GM12878 (cell line): ENCODE data around the gene PUDP.

Experiments used
- CHD2 ChIP-seq: IDR thresholded peaks from 2 replicates; pipeline ENCODE4 v1.6.1; 2011; ENCODE audit warnings: low read depth, low read length, improper control_type of control experiment, borderline replicate concordance
- CTCF ChIP-seq, 3 experiments: IDR thresholded peaks in 2 of 3; conservative IDR thresholded peaks in 1 of 3; 2 replicates each; pipeline ENCODE4 v1.5.1; 2011; ENCODE audit warnings: low read depth in 3 of 3, low read length in 3 of 3, mild to moderate bottlenecking in 3 of 3, control low read depth in 2 of 3, moderate library complexity in 2 of 3, inconsistent platforms in 1 of 3, mixed read lengths in 1 of 3; ENCODE audit not compliant: control insufficient read depth in 2 of 3, insufficient read depth in 1 of 3; ENCODE audit errors: extremely low read depth in 1 of 3
- FOXM1 ChIP-seq: IDR thresholded peaks from 2 replicates; pipeline ENCODE4 v1.6.1; 2012; ENCODE audit warnings: low read depth, mild to moderate bottlenecking, inconsistent platforms, low read length, moderate library complexity
- MAX ChIP-seq: IDR thresholded peaks from 2 replicates; pipeline ENCODE4 v1.6.1; 2012; ENCODE audit warnings: low read depth, low read length, improper control_type of control experiment
- MTA3 ChIP-seq: IDR thresholded peaks from 2 replicates; pipeline ENCODE4 v1.6.1; 2012; ENCODE audit warnings: low read length, inconsistent platforms, borderline replicate concordance
- MXI1 ChIP-seq: fragments of 150-350 bp; IDR thresholded peaks from 2 replicates; pipeline ENCODE4 v1.6.1; 2011; ENCODE audit warnings: low read depth, mild to moderate bottlenecking, inconsistent platforms, low read length, improper control_type of control experiment
- NR2C2 ChIP-seq: IDR thresholded peaks from 2 replicates; pipeline ENCODE4 v1.6.1; 2011; ENCODE audit warnings: borderline replicate concordance, low read depth; ENCODE audit not compliant: control insufficient read depth, insufficient read length
- PBX3 ChIP-seq: IDR thresholded peaks from 2 replicates; pipeline ENCODE4 v1.6.1; 2011; ENCODE audit warnings: mild to moderate bottlenecking, low read depth, low read length, moderate library complexity; ENCODE audit not compliant: insufficient replicate concordance
- POLR2A ChIP-seq: IDR thresholded peaks from 2 replicates; pipeline ENCODE4 v1.6.1; 2011; ENCODE audit warnings: low read depth, mild to moderate bottlenecking, low read length
- POLR2AphosphoS5 ChIP-seq: IDR thresholded peaks from 2 replicates; pipeline ENCODE4 v1.6.1; 2011; ENCODE audit warnings: mild to moderate bottlenecking, low read length, inconsistent platforms
- TAF1 ChIP-seq: IDR thresholded peaks from 2 replicates; pipeline ENCODE4 v1.6.1; 2011; ENCODE audit warnings: mild to moderate bottlenecking, low read depth, low read length, borderline replicate concordance
- TBL1XR1 ChIP-seq: IDR thresholded peaks from 2 replicates; pipeline ENCODE4 v1.6.1; 2012; ENCODE audit warnings: low read depth, low read length, improper control_type of control experiment

GRCh38 chrX:7134981-7135380 lies 13.0 kb downstream of the PUDP start:
- no peak for TF ChIP-seq MTA3
- TF ChIP-seq CTCF (IDR thresholded peaks at IDR 0.05 in 2 of 3, conservative IDR thresholded peaks at IDR 0.05 in 1 of 3; ENCODE audit: control insufficient read depth in 2 of 3, extremely low read depth in 1 of 3, insufficient read depth in 1 of 3, low read depth in 3 of 3, low read length in 3 of 3), result no peak
- no peak for TF ChIP-seq FOXM1
- no peak for TF ChIP-seq POLR2A
- no peak for TF ChIP-seq POLR2AphosphoS5
- TF ChIP-seq TBL1XR1, result no peak
- TF ChIP-seq CHD2, result no peak
- TF ChIP-seq TAF1, result no peak
- no peak for TF ChIP-seq NR2C2
- TF ChIP-seq PBX3, result no peak
- TF ChIP-seq MXI1, result no peak
- TF ChIP-seq MAX, result no peak
